Epithelial cell of proximal tubule (primary cell): ENCODE results near the gene FAM118B. TPM values are rescaled to one million over a fixed set of nuclear protein-coding genes. Genes with fewer than 3 reads are reported as not detected.

Experiments
- DNase-seq: peaks from one replicate; pipeline ENCODE4 v3.0.0-alpha.2; 2011; ENCODE audit warnings: low read depth
- H3K4me3 ChIP-seq: 2 replicates; pipeline ENCODE4 v1.5.1; 2011; ENCODE audit warnings: low read depth, mild to moderate bottlenecking, low read length
- total RNA-seq: library from RNA; depleted of rRNA; stranded (reverse); fragments of >200 nt; gene quantifications from 2 replicates; pipeline ENCODE4 v1.2.3, GENCODE V29; 2015
- TF ChIP-seq, protein P1 (sequence below): conservative IDR thresholded peaks from 2 replicates; pipeline ENCODE4 v1.5.1; 2012; ENCODE audit warnings: low read depth, mild to moderate bottlenecking, low read length

Gene FAM118B
- total RNA-seq, 1 donor from 2014 or later: 26.0 TPM

- no peak for DNase-seq
- no peak overlapping the region for H3K4me3 ChIP-seq
- TF ChIP-seq, protein P1, sequence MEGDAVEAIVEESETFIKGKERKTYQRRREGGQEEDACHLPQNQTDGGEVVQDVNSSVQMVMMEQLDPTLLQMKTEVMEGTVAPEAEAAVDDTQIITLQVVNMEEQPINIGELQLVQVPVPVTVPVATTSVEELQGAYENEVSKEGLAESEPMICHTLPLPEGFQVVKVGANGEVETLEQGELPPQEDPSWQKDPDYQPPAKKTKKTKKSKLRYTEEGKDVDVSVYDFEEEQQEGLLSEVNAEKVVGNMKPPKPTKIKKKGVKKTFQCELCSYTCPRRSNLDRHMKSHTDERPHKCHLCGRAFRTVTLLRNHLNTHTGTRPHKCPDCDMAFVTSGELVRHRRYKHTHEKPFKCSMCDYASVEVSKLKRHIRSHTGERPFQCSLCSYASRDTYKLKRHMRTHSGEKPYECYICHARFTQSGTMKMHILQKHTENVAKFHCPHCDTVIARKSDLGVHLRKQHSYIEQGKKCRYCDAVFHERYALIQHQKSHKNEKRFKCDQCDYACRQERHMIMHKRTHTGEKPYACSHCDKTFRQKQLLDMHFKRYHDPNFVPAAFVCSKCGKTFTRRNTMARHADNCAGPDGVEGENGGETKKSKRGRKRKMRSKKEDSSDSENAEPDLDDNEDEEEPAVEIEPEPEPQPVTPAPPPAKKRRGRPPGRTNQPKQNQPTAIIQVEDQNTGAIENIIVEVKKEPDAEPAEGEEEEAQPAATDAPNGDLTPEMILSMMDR: no peak
Measured at GRCh38 chr11:126175393-126175792, 36.2 kb upstream of the FAM118B start.

GRCh38 chr11:126176853-126177470 lies 34.6 kb upstream of the FAM118B start:
- TF ChIP-seq, protein P1: no peak
- DNase-seq: no peak
- no peak overlapping the region for H3K4me3 ChIP-seq

DNA sequence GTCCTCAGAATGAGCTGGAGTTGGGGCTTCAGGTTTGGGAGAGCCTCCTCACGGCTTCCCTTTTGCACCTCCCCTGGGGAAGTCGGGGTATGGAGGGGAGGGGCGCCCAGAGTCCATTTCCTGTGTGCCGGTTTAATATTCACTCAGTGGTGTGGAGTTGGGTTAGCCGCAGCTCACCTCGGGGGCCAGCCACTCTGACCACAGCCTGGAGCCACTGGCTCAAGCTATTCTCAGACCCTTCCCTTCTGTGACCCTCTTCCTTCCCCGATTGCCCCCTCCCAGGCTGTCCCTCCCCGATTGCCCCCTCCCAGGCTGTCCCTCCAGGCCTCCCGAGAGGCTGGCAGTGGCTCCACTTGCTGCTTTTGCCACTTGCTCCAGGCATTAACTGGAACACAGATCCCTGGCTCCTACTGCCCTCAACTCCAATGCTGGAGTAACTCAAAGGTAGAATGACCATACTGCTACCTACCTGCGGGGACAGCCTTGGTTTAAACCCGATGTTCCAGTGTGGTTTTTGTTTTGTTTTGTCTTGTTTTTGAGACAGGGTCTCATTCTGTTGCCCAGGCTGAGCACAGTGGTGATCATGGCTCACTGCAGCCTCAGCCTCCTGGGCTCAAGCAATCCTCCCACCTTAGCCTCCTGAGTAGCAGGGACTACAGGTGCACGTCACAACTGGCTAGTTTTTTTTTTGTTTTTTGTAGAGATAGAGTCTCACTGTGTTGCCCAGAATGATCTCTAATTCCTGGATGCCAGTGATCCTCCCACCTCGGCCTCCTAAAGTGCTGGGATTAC lies 29.4 kb upstream of the FAM118B start:
- TF ChIP-seq, protein P1: no peak
- DNase-seq: no peak
- H3K4me3 ChIP-seq: no peak overlapping the region

- TF ChIP-seq, protein P1: no peak
Measured at GRCh38 chr11:126182787-126183445, 28.7 kb upstream of the FAM118B start.

DNA sequence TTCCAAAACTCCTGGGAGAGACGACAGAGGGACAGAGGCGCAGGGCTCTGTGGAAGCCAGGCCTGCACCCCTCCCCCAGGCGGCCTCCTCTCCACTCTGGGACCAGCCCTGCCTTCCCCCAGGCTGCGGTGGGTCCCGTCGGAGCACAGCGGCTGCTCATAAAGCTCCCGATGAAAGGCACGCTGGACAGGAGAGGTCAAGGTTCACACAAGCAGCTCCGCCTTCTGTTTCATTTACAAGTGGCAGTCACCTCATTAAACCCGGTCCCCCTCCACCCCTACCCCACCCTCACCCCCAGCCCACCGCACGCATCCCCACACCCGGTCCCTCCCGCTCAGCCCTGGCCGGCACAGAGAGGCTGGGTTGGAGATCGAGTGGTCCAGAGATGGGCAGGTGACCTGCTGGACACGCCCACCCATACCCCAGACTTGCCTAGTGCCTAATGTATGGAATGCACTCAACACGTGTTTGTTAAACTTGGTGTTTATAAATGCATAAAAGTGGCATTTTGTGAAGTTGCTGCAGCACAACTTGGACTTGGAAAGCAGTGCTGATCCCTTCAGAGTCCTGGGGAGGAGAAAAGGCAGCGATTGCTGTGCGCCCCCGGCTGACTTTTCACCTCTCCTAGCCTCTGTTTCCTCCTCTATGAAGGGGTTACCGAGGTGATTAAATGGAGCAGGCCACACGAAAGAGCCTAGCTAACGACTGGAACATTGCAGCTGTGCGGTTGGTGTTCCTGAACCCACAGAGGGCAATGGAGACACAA lies 26.1 kb upstream of the FAM118B start:
- TF ChIP-seq, protein P1: no peak
- no peak overlapping the region for H3K4me3 ChIP-seq
- no peak for DNase-seq

More at GRCh38 chr11:126182787-126183445, 28.7 kb upstream of the FAM118B start:
- H3K4me3 ChIP-seq: no peak overlapping the region
- no peak for DNase-seq

- no peak overlapping the region for H3K4me3 ChIP-seq
- DNase-seq: no peak
- TF ChIP-seq, protein P1: no peak
Measured at GRCh38 chr11:126186025-126186698, 25.4 kb upstream of the FAM118B start.
